Right lobe of liver (tissue), 4 donors: ENCODE data around the gene MYO3B.

Experiments
- CTCF ChIP-seq, 4 donors: fragments of 200-600 bp in 3 of 4; fragments of 450-650 bp in 1 of 4; IDR thresholded peaks; one replicate each; pipeline versions ENCODE4 v1.5.1 to v1.8.0; 2016 to 2022; ENCODE audit warnings: antibody characterized with exemption in 4 of 4, mild to moderate bottlenecking in 2 of 4
- POLR2A ChIP-seq: fragments of 450-650 bp; IDR thresholded peaks from one replicate; pipeline ENCODE4 v1.6.1; 2017; ENCODE audit warnings: antibody characterized with exemption, mild to moderate bottlenecking
- donor health status: DM: no; HTN: no; CAD: no.
- donor health status: DM: no; HTN: no; CAD: no.
- donor health status: DM: no; HTN: yes; CAD: no.

DNA sequence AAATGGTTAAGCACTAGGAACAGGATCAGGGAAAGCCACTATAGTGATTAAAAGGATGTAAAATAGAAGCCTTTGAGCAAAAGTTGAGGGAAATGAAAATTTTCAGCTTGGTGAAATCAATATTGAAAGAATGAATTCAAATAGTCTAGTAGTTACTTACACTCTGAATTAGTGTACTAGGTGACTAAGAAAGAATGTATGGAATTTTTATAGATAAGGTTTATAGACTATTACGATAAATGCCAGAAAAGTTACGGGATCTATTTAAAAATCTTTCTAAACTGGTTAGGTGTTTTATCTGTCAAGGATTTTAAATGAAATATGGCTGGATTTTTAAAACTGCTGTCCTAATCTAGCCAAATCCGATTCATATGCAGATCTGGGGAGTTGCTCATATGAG, 208.6 kb downstream of the MYO3B start:
- no peak for TF ChIP-seq POLR2A
- TF ChIP-seq CTCF (IDR thresholded peaks at IDR 0.05): no peak
